ENCODE measurements around the gene MPI.
"Not testable (repeated sequence)": the region's sequence is repeated elsewhere in the genome, so short reads cannot be mapped to it uniquely, and the experiment has no call there.

MPI gene

DNA sequence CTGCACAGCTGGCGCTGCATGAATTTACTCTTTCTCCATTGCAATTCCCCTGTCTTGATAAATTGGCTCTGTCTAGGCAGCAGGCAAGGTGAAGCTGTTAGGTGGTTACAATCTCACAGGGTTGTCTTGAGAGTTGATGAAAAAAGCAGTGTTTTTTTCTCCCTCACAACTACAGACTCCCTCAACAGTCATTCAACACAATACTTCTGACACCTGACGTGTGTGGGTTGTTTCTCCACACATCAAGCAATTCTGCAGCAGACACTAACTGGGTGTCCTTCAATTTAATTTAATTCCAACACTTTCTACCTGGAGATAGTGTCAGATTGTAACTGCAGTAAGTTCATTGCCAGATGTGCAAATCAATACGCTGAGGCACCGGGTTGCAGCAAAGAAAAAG, 11.6 kb upstream of the MPI start:
- H3K4me1 ChIP-seq: no peaks in the 10 kb centered on the region
- no peak overlapping the region for H2AFZ ChIP-seq
- no peaks in the 10 kb centered on the region for H3K9me3 ChIP-seq (ENCODE audit: control insufficient read depth, low read length)
- H3K4me3 ChIP-seq (ENCODE audit: low read depth, low read length): no peak overlapping the region
- H3K9ac ChIP-seq: no peak overlapping the region
- H3K27me3 ChIP-seq (ENCODE audit: control insufficient read depth, insufficient read depth, low read length): no peaks in the 10 kb centered on the region
- H3K79me2 ChIP-seq: no peaks in the 10 kb centered on the region
- TF ChIP-seq, protein P1, sequence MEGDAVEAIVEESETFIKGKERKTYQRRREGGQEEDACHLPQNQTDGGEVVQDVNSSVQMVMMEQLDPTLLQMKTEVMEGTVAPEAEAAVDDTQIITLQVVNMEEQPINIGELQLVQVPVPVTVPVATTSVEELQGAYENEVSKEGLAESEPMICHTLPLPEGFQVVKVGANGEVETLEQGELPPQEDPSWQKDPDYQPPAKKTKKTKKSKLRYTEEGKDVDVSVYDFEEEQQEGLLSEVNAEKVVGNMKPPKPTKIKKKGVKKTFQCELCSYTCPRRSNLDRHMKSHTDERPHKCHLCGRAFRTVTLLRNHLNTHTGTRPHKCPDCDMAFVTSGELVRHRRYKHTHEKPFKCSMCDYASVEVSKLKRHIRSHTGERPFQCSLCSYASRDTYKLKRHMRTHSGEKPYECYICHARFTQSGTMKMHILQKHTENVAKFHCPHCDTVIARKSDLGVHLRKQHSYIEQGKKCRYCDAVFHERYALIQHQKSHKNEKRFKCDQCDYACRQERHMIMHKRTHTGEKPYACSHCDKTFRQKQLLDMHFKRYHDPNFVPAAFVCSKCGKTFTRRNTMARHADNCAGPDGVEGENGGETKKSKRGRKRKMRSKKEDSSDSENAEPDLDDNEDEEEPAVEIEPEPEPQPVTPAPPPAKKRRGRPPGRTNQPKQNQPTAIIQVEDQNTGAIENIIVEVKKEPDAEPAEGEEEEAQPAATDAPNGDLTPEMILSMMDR (IDR thresholded peaks at IDR 0.05): no peak
- no peak overlapping the region for H3K4me2 ChIP-seq (ENCODE audit: low read length)
- no peak overlapping the region for H3K27ac ChIP-seq
- no peaks in the 10 kb centered on the region for H3K36me3 ChIP-seq (ENCODE audit: control insufficient read depth, insufficient read depth, low read length)

DNA sequence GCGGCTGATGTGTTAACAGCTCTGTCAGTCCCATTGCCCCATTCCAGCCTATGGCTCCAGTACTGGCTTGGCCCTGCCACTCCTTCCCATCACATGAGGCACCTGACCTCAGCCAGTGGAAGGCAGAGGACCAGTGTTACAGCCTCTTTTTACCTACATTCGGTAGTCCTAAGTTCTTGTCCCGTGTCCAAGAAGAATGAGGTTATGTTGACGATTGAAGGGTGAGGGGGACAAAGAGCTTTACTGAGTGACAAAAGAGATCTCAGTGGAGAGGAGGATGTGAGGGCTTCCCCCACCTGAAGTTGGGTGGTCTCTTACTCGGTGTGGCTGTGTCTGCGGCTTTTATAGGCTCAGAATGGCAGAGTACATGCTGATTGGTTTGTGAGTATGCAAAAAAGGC, 7.3 kb upstream of the MPI start:
- Histone ChIP-seq H2AFZ (no peak overlapping the region), H3K27ac (no peak overlapping the region), H3K79me2 (no peaks in the 10 kb centered on the region), H3K9me3 (ENCODE audit: control insufficient read depth, low read length) (no peaks in the 10 kb centered on the region), H3K4me1 (no peaks in the 10 kb centered on the region), H3K4me3 (ENCODE audit: low read depth, low read length) (no peak overlapping the region), H3K4me2 (ENCODE audit: low read length) (no peak overlapping the region), H3K9ac (no peak overlapping the region), H3K36me3 (ENCODE audit: control insufficient read depth, insufficient read depth, low read length) (no peaks in the 10 kb centered on the region), H3K27me3 (ENCODE audit: control insufficient read depth, insufficient read depth, low read length) (no peaks in the 10 kb centered on the region)
- TF ChIP-seq, protein P1 (IDR thresholded peaks at IDR 0.05): no peak

DNA sequence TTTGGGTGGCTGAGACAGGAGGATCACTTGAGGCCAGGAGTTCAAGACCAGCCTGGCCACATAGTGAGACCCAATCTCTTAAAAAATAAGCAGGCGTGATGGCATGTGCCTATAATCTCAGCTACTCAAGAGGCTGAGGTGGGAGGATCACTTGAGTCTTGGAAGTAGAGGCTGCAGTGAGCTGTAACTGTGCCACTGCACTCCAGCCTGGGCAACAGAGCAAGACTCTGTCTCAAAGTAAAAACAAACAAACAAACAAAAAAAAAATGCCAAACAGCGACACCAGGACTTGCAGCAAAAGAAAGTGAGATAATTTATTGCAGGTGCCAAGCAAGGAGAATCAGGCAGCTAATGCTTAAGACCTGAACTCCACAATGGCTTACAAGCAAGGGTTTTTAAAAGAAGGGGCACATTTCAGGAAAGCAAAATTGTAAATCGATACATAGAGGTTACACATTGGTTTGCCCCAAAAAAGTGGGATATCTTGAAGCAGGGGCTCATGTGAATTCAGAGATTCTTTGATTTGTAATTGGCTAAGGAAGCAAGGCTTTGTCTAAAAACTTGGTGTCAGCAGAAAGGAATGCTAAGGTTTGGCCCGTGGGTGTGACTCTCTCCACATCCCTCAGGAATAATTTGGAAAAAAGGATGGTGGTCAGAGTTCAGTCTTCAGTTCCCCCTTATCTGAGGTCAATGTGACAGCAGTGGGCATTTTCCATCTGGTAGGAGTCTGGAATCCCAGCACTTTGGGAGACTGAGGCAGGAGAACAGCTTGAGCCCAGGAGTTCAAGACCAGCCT, 5.2 kb upstream of the MPI start:
- H3K27me3 ChIP-seq (ENCODE audit: control insufficient read depth, insufficient read depth, low read length): no peaks in the 10 kb centered on the region
- no peak overlapping the region for H3K4me3 ChIP-seq (ENCODE audit: low read depth, low read length)
- no peak overlapping the region for H3K9ac ChIP-seq
- no peak overlapping the region for H3K27ac ChIP-seq
- no peak overlapping the region for H2AFZ ChIP-seq
- no peaks in the 10 kb centered on the region for H3K9me3 ChIP-seq (ENCODE audit: control insufficient read depth, low read length)
- H3K4me1 ChIP-seq: no peaks in the 10 kb centered on the region
- no peaks in the 10 kb centered on the region for H3K79me2 ChIP-seq
- no peak overlapping the region for H3K4me2 ChIP-seq (ENCODE audit: low read length)
- TF ChIP-seq, protein P1 (IDR thresholded peaks at IDR 0.05): no peak
- no peaks in the 10 kb centered on the region for H3K36me3 ChIP-seq (ENCODE audit: control insufficient read depth, insufficient read depth, low read length)

DNA sequence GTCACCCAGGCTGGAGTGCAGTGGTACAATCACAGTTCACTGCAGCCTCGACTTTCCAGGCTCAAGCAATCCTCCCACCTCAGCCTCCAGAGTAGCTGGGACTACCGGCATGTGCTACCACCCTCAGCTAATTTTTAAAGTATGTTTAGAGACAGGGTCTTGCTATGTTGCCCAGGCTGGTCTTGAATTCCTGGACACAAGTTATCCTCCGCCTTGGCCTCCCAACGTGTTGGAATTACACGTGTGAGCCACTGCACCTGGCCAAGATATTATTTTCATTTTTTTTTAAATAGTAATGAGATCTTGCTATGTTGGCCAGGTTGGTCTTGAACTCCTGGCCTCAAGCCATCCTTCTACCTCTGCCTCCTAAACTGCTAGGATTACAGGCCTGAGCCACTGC, 4.4 kb upstream of the MPI start:
- TF ChIP-seq, protein P1 (IDR thresholded peaks at IDR 0.05): no peak
- Histone ChIP-seq H3K27me3 (ENCODE audit: control insufficient read depth, insufficient read depth, low read length) (no peaks in the 10 kb centered on the region), H3K4me1 (no peaks in the 10 kb centered on the region), H3K4me3 (ENCODE audit: low read depth, low read length) (no peak overlapping the region), H3K27ac (no peak overlapping the region), H3K79me2 (no peaks in the 10 kb centered on the region), H3K9me3 (ENCODE audit: control insufficient read depth, low read length) (no peaks in the 10 kb centered on the region), H3K9ac (no peak overlapping the region), H3K36me3 (ENCODE audit: control insufficient read depth, insufficient read depth, low read length) (no peaks in the 10 kb centered on the region), H2AFZ (no peak overlapping the region), H3K4me2 (ENCODE audit: low read length) (no peak overlapping the region)

DNA sequence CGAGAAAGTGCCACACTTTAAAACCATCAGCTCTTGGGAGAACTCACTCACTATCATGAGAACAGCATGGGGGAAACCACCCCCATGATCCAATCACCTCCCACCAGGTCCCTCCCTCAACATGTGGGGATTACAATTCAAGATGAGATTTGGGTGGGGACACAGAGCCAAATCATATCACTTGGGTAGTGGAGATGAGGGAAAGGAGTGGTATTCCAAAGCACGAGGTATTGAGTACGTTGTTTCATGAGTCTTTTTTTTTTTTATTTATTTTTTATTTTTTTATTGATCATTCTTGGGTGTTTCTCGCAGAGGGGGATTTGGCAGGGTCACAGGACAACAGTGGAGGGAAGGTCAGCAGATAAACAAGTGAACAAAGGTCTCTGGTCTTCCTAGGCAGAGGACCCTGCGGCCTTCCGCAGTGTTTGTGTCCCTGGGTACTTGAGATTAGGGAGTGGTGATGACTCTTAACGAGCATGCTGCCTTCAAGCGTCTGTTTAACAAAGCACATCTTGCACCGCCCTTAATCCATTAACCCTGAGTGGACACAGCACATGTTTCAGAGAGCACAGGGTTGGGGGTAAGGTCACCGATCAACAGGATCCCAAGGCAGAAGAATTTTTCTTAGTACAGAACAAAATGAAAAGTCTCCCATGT, 2.2 kb upstream of the MPI start:
- not testable (repeated sequence) for H3K79me2 ChIP-seq; H3K36me3 ChIP-seq (ENCODE audit: control insufficient read depth, insufficient read depth, low read length); H3K27ac ChIP-seq; H3K9ac ChIP-seq; H3K9me3 ChIP-seq (ENCODE audit: control insufficient read depth, low read length); H3K4me2 ChIP-seq (ENCODE audit: low read length); H3K27me3 ChIP-seq (ENCODE audit: control insufficient read depth, insufficient read depth, low read length); H3K4me3 ChIP-seq (ENCODE audit: low read depth, low read length); H3K4me1 ChIP-seq; H2AFZ ChIP-seq
